ENCODE data around the gene SLC39A12. TPM values are rescaled to one million over a fixed set of nuclear protein-coding genes. Genes with fewer than 3 reads are reported as not detected.

The SLC39A12 gene
- total RNA-seq: under 1 TPM in 5 of 7 donors, not detected in 2; 0.10 to 0.37 (median 0.20) TPM
- under 1 TPM; 0.06 to 0.10 (median 0.09) TPM for polyA plus RNA-seq
- long read RNA-seq, donor 1: 0 reads
- long read RNA-seq, donor 2: 0 reads

- TF ChIP-seq POLR2A (IDR thresholded peaks at IDR 0.05): no peak
- no peak for TF ChIP-seq CTCF (IDR thresholded peaks at IDR 0.05 in 8 of 11, conservative IDR thresholded peaks at IDR 0.05 in 3 of 11)
- TF ChIP-seq POLR2AphosphoS5 (IDR thresholded peaks at IDR 0.05): no peak
- intact Hi-C loops (cut with DNase I; ENCODE audit: low total_unique reads): no loop called here
- no peak for DNase-seq
- no peak within 1 kb of the TSS for H3K27ac ChIP-seq
- H3K9me3 ChIP-seq: no peaks in the 10 kb centered on the region
- H3K36me3 ChIP-seq: no peaks in the 10 kb centered on the region
- no peak within 1 kb of the TSS for H3K4me3 ChIP-seq
- H3K4me1 ChIP-seq: no peaks in the 10 kb centered on the region
- WGBS, 5 donors: 55 to 66% (median 63%) methylated on average over 3 of the region's 3 CpGs
- no peaks in the 10 kb centered on the region for H3K27me3 ChIP-seq (replicated peaks in 1 of 7)
Measured at GRCh38 chr10:17951868-17952371, at the start of gene SLC39A12. Gene SLC39A12 (plus strand): TSS chr10:17951918. CDS start chr10:17953277, 1,359 bp downstream.

GRCh38 chr10:17904564-17904963, 47.2 kb upstream of the SLC39A12 start:
- H3K4me3 ChIP-seq: no peak overlapping the region
- no peaks in the 10 kb centered on the region for H3K27me3 ChIP-seq (replicated peaks in 1 of 7)
- H3K27ac ChIP-seq: no peak overlapping the region
- TF ChIP-seq CTCF (IDR thresholded peaks at IDR 0.05 in 8 of 11, conservative IDR thresholded peaks at IDR 0.05 in 3 of 11) (no peak), POLR2A (IDR thresholded peaks at IDR 0.05) (no peak), POLR2AphosphoS5 (IDR thresholded peaks at IDR 0.05) (no peak)
- H3K9me3 ChIP-seq: no peaks in the 10 kb centered on the region
- intact Hi-C loops (cut with DNase I; ENCODE audit: low total_unique reads): no loop called here
- peaks cover 0 to 86% (median 2%) of the 10 kb centered on the region in 6 donors for H3K36me3 ChIP-seq
- no peak for DNase-seq
- WGBS, 5 donors: 86 to 93% (median 91%) methylated on average over 2 of the region's 2 CpGs
- H3K4me1 ChIP-seq: no peaks in the 10 kb centered on the region

- 82 to 91% (median 88%) methylated on average over 3 of the region's 3 CpGs for WGBS, 5 donors
- intact Hi-C loops (cut with DNase I; ENCODE audit: low total_unique reads): no loop called here
- Histone ChIP-seq H3K27ac (no peak overlapping the region), H3K36me3 (peaks cover 0 to 87% (median 2%) of the 10 kb centered on the region in 6 donors), H3K4me3 (no peak overlapping the region), H3K9me3 (no peaks in the 10 kb centered on the region), H3K4me1 (no peaks in the 10 kb centered on the region), H3K27me3 (replicated peaks in 1 of 7) (no peaks in the 10 kb centered on the region)
- no peak for DNase-seq
- TF ChIP-seq POLR2AphosphoS5 (IDR thresholded peaks at IDR 0.05) (no peak), POLR2A (IDR thresholded peaks at IDR 0.05) (no peak), CTCF (IDR thresholded peaks at IDR 0.05 in 8 of 11, conservative IDR thresholded peaks at IDR 0.05 in 3 of 11) (no peak)
Measured at GRCh38 chr10:17905491-17905890, 46.2 kb upstream of the SLC39A12 start.

- TF ChIP-seq CTCF (IDR thresholded peaks at IDR 0.05 in 8 of 11, conservative IDR thresholded peaks at IDR 0.05 in 3 of 11) (no peak), POLR2A (IDR thresholded peaks at IDR 0.05) (no peak), POLR2AphosphoS5 (IDR thresholded peaks at IDR 0.05) (no peak)
- H3K4me1 ChIP-seq: no peaks in the 10 kb centered on the region
- no peaks in the 10 kb centered on the region for H3K27me3 ChIP-seq (replicated peaks in 1 of 7)
- DNase-seq: no peak
- no peak overlapping the region for H3K4me3 ChIP-seq
- H3K36me3 ChIP-seq: peaks cover 0 to 84% (median 2%) of the 10 kb centered on the region in 6 donors
- WGBS, 5 donors: 52 to 70% (median 61%) methylated on average over 1 of the region's 1 CpG
- H3K9me3 ChIP-seq: no peaks in the 10 kb centered on the region
- intact Hi-C loops (cut with DNase I; ENCODE audit: low total_unique reads): no loop called here
- no peak overlapping the region for H3K27ac ChIP-seq
Measured at GRCh38 chr10:17906002-17906401, 45.7 kb upstream of the SLC39A12 start.

Measured in spleen (tissue), 13 donors.